ENCODE data around the gene TANC1. TPM values are rescaled to one million over a fixed set of nuclear protein-coding genes. Genes with fewer than 3 reads are reported as not detected.

The TANC1 gene
- total and polyA plus RNA-seq, 2 donors (not counting 3 experiments of a cell fraction or from before 2014, with no cell fraction given), result 58.9 to 99.4 TPM

DNA sequence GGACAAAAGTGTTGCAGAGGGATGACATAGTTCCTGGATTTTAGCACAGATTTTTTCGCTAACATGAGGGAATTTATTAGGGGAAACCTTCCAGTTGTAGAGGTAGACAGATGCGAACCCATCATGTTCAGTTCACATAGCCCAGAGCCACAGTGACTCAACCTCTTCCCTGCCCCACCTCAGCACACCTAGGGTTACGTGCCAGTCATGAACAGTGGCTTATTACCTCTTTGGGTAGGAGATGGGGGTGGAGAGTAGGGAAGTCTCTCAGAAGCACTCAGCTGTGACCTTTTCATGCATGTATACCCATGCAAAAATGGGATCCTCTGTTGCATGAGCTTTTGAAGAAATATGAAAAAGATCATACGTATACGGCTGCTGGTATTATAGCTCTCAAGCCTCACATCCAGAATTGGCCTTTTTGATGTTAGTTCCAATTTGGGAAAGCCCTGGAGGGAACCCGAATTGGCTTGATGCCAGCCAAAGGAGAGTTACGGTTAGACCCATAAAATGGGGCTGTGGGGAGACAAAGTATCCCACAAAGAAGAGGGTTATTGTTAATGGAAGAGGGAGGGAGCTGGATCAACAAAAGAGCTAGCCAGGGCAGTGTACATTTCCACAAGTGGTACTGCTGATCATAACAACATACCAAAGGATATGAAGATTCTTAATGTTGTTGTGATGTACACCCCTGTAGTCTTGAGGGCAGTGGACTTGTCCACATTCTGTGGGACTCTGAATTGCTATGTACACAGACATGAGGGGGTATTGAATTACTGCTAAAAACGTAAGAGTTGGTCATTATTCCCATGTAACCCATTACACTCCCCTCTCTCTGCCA, 4.9 kb downstream of the TANC1 start:
- no peak for DNase-seq (ENCODE audit: low read depth, low spot score)
- no peaks in the 10 kb centered on the region for H3K36me3 ChIP-seq (ENCODE audit: control insufficient read depth in 2 of 2, extremely low read depth in 1 of 2, insufficient read depth in 2 of 2, low read length in 2 of 2)
- H3K4me2 ChIP-seq (ENCODE audit: insufficient read depth, low read length), result no peak overlapping the region
- CTCF ChIA-PET, result interaction anchor here (1.0 to 2.0 kb wide), 3 partner anchors 10 to 145 kb away, joined by 3 to 5 read pairs (median 5); no protein-coding TSS in a partner anchor
- no peak overlapping the region for H2AFZ ChIP-seq (ENCODE audit: low read depth, low read length)
- BruUV-seq (replicated peaks), result no TSS peak
- H3K4me3 ChIP-seq (replicated peaks in 1 of 3; ENCODE audit: insufficient read depth in 1 of 3, low read depth in 1 of 3, low read length in 3 of 3), result no peak overlapping the region
- TF ChIP-seq, protein P1, sequence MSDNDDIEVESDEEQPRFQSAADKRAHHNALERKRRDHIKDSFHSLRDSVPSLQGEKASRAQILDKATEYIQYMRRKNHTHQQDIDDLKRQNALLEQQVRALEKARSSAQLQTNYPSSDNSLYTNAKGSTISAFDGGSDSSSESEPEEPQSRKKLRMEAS (IDR thresholded peaks at IDR 0.05; ENCODE audit: insufficient read depth, insufficient read length), result no peak
- TF ChIP-seq POLR2A (IDR thresholded peaks at IDR 0.05; ENCODE audit: low read depth, low read length) (no peak), JUN (IDR thresholded peaks at IDR 0.05; ENCODE audit: borderline replicate concordance, insufficient read depth, insufficient read length, low read depth) (no peak), FOS (IDR thresholded peaks at IDR 0.05; ENCODE audit: borderline replicate concordance, insufficient read depth, low read length) (no peak), MYC (IDR thresholded peaks at IDR 0.05; ENCODE audit: low read depth, low read length) (no peak), POLR2AphosphoS5 (IDR thresholded peaks at IDR 0.05; ENCODE audit: insufficient read depth, low read depth, low read length) (no peak), GATA2 (IDR thresholded peaks at IDR 0.05; ENCODE audit: insufficient read depth, insufficient read length, low read depth, low read length) (no peak), EZH2 (IDR thresholded peaks at IDR 0.05; ENCODE audit: borderline replicate concordance, low read depth, low read length, severe bottlenecking) (no peak)
- TF ChIP-seq, protein P2, sequence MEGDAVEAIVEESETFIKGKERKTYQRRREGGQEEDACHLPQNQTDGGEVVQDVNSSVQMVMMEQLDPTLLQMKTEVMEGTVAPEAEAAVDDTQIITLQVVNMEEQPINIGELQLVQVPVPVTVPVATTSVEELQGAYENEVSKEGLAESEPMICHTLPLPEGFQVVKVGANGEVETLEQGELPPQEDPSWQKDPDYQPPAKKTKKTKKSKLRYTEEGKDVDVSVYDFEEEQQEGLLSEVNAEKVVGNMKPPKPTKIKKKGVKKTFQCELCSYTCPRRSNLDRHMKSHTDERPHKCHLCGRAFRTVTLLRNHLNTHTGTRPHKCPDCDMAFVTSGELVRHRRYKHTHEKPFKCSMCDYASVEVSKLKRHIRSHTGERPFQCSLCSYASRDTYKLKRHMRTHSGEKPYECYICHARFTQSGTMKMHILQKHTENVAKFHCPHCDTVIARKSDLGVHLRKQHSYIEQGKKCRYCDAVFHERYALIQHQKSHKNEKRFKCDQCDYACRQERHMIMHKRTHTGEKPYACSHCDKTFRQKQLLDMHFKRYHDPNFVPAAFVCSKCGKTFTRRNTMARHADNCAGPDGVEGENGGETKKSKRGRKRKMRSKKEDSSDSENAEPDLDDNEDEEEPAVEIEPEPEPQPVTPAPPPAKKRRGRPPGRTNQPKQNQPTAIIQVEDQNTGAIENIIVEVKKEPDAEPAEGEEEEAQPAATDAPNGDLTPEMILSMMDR (IDR thresholded peaks at IDR 0.05; ENCODE audit: extremely low read depth in 1 of 2, insufficient read depth in 1 of 2, low read depth in 1 of 2, low read length in 2 of 2), result no peak
- no peaks in the 10 kb centered on the region for H3K27me3 ChIP-seq (ENCODE audit: control insufficient read depth in 2 of 2, insufficient read depth in 2 of 2, low read length in 2 of 2)
- no peak overlapping the region for H3K9ac ChIP-seq (replicated peaks; ENCODE audit: extremely low read depth, insufficient read depth, low read length)
- H3K79me2 ChIP-seq (ENCODE audit: control insufficient read depth, insufficient read depth, low read length), result peaks cover 96% of the 10 kb centered on the region
- no peak for FAIRE-seq
- no peaks in the 10 kb centered on the region for H3K9me3 ChIP-seq (replicated peaks; ENCODE audit: control insufficient read depth, insufficient read depth, low read length)
- no peaks in the 10 kb centered on the region for H3K9me1 ChIP-seq (replicated peaks; ENCODE audit: control insufficient read depth, extremely low read depth, insufficient read depth, low read length)
- H3K27ac ChIP-seq (ENCODE audit: insufficient read depth, low read depth, low read length), result no peak overlapping the region
- intact Hi-C loops (cut with micrococcal nuclease) (loop anchor here (5.0 kb wide), 1 partner anchor 194 kb away; no protein-coding TSS in a partner anchor), dilution Hi-C loops (cut with MboI; ENCODE audit: extremely low pct_ligation_motif_present, low sequenced_read_pairs) (no loop called here)
- H4K20me1 ChIP-seq (replicated peaks; ENCODE audit: control insufficient read depth, extremely low read depth, insufficient read depth, low read length), result peaks cover 26% of the 10 kb centered on the region
- POLR2A ChIA-PET, result no interaction called here
- H3K4me1 ChIP-seq (ENCODE audit: control insufficient read depth, extremely low read depth, insufficient read depth, low read length), result peaks cover 28% of the 10 kb centered on the region
